Measurements from ENCODE around the gene PROSER3.

The PROSER3 gene

GRCh38 chr19:35757749-35758608 is at the start of gene PROSER3:
PROSER3 (plus strand) TSS chr19:35758176; CDS start chr19:35758216, 40 bp downstream.
- FAIRE-seq (peak; percentile 100), DNase-seq (ENCODE audit: extremely low spot score, insufficient read length, low read depth) (peak; percentile 96)

GRCh38 chr19:35708391-35708790 is 49.6 kb upstream of the PROSER3 start:
- DNase-seq (ENCODE audit: extremely low spot score, insufficient read length, low read depth) (no peak), FAIRE-seq (no peak)

- DNase-seq (ENCODE audit: extremely low spot score, insufficient read length, low read depth) (peak; percentile 60), FAIRE-seq (peak; percentile 99)
Measured at GRCh38 chr19:35710784-35711723, 46.9 kb upstream of the PROSER3 start.

- DNase-seq (ENCODE audit: extremely low spot score, insufficient read length, low read depth) (peak; percentile 54), FAIRE-seq (peak; percentile 94)
Measured at GRCh38 chr19:35712567-35713505, 45.1 kb upstream of the PROSER3 start.

GRCh38 chr19:35713506-35713850 is 44.5 kb upstream of the PROSER3 start:
- no peak for FAIRE-seq

GRCh38 chr19:35713904-35714495 is 44.0 kb upstream of the PROSER3 start:
- DNase-seq (ENCODE audit: extremely low spot score, insufficient read length, low read depth) = no peak
- FAIRE-seq = peak; percentile 55

More at GRCh38 chr19:35713506-35713850, 44.5 kb upstream of the PROSER3 start:
- DNase-seq (ENCODE audit: extremely low spot score, insufficient read length, low read depth) = no peak

GRCh38 chr19:35714601-35715354 is 43.2 kb upstream of the PROSER3 start:
- DNase-seq (ENCODE audit: extremely low spot score, insufficient read length, low read depth) = no peak
- peak; percentile 78 for FAIRE-seq

- FAIRE-seq = no peak
- no peak for DNase-seq (ENCODE audit: extremely low spot score, insufficient read length, low read depth)
Measured at GRCh38 chr19:35715355-35715809, 42.6 kb upstream of the PROSER3 start.

- FAIRE-seq (peak; percentile 39), DNase-seq (ENCODE audit: extremely low spot score, insufficient read length, low read depth) (no peak)
Measured at GRCh38 chr19:35715981-35716800, 41.8 kb upstream of the PROSER3 start.

- peak; percentile 94 for FAIRE-seq
Measured at GRCh38 chr19:35716801-35717664, 40.9 kb upstream of the PROSER3 start.

GRCh38 chr19:35717665-35718344 is 40.2 kb upstream of the PROSER3 start, which contains the start of gene KMT2B:
KMT2B (plus strand) TSS chr19:35718003; CDS start chr19:35718019, 16 bp downstream.
- FAIRE-seq (no peak), DNase-seq (ENCODE audit: extremely low spot score, insufficient read length, low read depth) (no peak)

More at GRCh38 chr19:35716801-35717664, 40.9 kb upstream of the PROSER3 start:
- peak; percentile 92 for DNase-seq (ENCODE audit: extremely low spot score, insufficient read length, low read depth)

- DNase-seq (ENCODE audit: extremely low spot score, insufficient read length, low read depth) (no peak), FAIRE-seq (peak; percentile 78)
Measured at GRCh38 chr19:35718345-35719041, 39.5 kb upstream of the PROSER3 start.

GRCh38 chr19:35719402-35720162 is 38.4 kb upstream of the PROSER3 start:
- FAIRE-seq (no peak), DNase-seq (ENCODE audit: extremely low spot score, insufficient read length, low read depth) (no peak)

GRCh38 chr19:35720163-35720524 is 37.8 kb upstream of the PROSER3 start:
- FAIRE-seq (no peak), DNase-seq (ENCODE audit: extremely low spot score, insufficient read length, low read depth) (no peak)

GRCh38 chr19:35720648-35721047 is 37.3 kb upstream of the PROSER3 start:
- FAIRE-seq = no peak

More at GRCh38 chr19:35720648-35721047, 37.3 kb upstream of the PROSER3 start:
- no peak for DNase-seq (ENCODE audit: extremely low spot score, insufficient read length, low read depth)
